ENCODE results near the gene IGLL5.

The IGLL5 gene

GRCh38 chr22:22914726-22915669 lies 27.4 kb downstream of the IGLL5 start:
- TF ChIP-seq CTCF (IDR thresholded peaks at IDR 0.05; ENCODE audit: control insufficient read depth, extremely low read depth, insufficient read depth) = no peak
- no peak overlapping the region for H3K4me3 ChIP-seq (ENCODE audit: low read depth, low read length)

DNA sequence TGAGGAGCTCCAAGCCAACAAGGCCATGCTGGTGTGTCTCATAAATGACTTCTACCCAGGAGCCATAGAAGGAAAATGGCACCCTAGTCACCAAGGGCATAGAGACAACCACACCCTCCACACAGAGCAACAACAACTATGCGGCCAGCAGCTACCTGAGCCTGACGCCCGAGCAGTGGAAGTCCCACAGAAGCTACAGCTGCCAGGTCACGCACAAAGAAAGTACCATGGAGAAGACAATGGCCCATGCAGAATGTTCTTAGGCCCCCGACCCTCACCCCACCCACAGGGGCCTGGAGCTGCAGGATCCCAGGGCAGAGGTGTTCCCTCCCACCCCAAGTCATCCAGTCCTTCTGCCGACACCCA lies 28.0 kb downstream of the IGLL5 start:
- H3K4me3 ChIP-seq (ENCODE audit: low read depth, low read length) = no peak overlapping the region
- TF ChIP-seq CTCF (IDR thresholded peaks at IDR 0.05; ENCODE audit: control insufficient read depth, extremely low read depth, insufficient read depth) = no peak
- DNase-seq (ENCODE audit: low read depth) = no peak

More at GRCh38 chr22:22914726-22915669, 27.4 kb downstream of the IGLL5 start:
- no peak for DNase-seq (ENCODE audit: low read depth)

GRCh38 chr22:22916215-22916951 lies 28.8 kb downstream of the IGLL5 start:
- H3K4me3 ChIP-seq (ENCODE audit: low read depth, low read length) = no peak overlapping the region
- DNase-seq (ENCODE audit: low read depth) = no peak
- no peak for TF ChIP-seq CTCF (IDR thresholded peaks at IDR 0.05; ENCODE audit: control insufficient read depth, extremely low read depth, insufficient read depth)

DNA sequence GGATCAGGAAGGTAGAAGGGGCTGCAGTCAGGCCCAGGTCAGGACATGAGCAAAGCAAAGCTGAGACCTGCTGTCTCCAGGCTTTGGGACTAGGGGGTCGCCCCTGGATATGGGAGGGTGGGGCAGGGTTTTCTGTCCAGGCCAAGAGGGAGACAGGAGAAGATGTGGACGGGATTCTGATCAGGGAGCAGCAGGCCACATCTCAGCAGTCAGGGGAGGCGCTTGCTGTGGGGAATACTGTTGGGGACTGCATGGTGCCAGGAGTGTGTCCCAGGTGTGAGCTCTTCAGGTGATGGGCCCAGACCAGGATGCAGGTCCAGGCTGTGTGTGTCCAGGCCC lies 29.3 kb downstream of the IGLL5 start:
- no peak overlapping the region for H3K4me3 ChIP-seq (ENCODE audit: low read depth, low read length)
- DNase-seq (ENCODE audit: low read depth) = no peak
- no peak for TF ChIP-seq CTCF (IDR thresholded peaks at IDR 0.05; ENCODE audit: control insufficient read depth, extremely low read depth, insufficient read depth)

DNA sequence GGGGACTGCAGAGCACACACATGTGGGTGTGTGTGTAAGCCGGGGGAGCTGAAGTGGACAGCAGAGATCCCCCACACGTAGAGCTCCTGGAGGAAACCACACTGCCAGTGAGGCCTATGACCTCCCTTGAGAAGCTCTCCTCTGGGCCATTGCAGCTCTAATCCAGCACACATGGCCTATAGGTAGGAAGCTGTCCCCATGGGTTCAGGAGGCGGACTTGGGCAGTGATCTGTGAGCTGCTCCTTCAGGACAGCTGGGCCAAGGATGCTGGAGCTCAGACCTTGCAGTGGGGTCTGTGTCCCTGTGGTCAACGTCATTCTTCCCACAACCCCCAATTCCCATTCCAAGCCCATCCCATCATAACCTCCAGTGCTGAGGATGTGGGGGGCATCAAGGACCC lies 29.8 kb downstream of the IGLL5 start:
- TF ChIP-seq CTCF (IDR thresholded peaks at IDR 0.05; ENCODE audit: control insufficient read depth, extremely low read depth, insufficient read depth) = no peak
- no peak overlapping the region for H3K4me3 ChIP-seq (ENCODE audit: low read depth, low read length)
- DNase-seq (ENCODE audit: low read depth) = no peak

DNA sequence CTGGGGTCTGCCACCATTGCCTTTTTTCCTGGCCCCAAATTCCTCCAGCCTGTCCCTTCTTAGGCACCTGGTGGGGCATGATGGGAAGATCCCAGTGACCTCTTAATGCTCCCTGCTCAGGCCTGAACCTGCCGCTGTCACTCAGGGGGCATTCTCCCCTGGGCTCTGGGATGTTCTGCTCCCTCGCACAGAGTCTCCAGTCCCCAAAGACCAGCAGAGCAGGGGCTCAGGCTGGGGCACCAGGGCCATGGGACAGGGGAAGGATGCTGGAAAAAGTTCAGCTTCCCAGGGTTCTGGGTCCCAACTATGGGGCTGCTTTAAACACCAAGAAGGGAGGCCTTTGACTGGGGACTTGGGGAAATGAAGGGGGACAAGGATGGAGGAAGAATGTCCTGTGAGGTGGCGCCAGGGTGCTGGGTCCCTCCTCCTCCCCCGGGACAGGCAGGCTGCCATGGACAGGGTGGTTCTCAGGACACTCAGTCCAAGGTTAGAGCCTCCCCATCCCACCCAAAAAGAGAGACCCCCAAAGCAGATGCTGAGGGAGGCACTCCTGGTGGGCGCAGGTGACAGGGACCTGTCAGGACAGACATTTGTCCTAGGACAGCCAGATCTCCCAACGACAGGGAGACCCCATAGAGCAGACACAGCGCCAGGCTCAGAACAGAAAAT lies 30.8 kb downstream of the IGLL5 start:
- no peak for DNase-seq (ENCODE audit: low read depth)
- H3K4me3 ChIP-seq (ENCODE audit: low read depth, low read length) = no peak overlapping the region
- TF ChIP-seq CTCF (IDR thresholded peaks at IDR 0.05; ENCODE audit: control insufficient read depth, extremely low read depth, insufficient read depth) = no peak
